Measurements from ENCODE around the gene ZBTB12. TPM values are rescaled to one million over a fixed set of nuclear protein-coding genes. Genes with fewer than 3 reads are reported as not detected.

Gene ZBTB12, protein sequence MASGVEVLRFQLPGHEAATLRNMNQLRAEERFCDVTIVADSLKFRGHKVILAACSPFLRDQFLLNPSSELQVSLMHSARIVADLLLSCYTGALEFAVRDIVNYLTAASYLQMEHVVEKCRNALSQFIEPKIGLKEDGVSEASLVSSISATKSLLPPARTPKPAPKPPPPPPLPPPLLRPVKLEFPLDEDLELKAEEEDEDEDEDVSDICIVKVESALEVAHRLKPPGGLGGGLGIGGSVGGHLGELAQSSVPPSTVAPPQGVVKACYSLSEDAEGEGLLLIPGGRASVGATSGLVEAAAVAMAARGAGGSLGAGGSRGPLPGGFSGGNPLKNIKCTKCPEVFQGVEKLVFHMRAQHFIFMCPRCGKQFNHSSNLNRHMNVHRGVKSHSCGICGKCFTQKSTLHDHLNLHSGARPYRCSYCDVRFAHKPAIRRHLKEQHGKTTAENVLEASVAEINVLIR
- total RNA-seq (0.20 TPM), polyA plus RNA-seq (not detected)

DNA sequence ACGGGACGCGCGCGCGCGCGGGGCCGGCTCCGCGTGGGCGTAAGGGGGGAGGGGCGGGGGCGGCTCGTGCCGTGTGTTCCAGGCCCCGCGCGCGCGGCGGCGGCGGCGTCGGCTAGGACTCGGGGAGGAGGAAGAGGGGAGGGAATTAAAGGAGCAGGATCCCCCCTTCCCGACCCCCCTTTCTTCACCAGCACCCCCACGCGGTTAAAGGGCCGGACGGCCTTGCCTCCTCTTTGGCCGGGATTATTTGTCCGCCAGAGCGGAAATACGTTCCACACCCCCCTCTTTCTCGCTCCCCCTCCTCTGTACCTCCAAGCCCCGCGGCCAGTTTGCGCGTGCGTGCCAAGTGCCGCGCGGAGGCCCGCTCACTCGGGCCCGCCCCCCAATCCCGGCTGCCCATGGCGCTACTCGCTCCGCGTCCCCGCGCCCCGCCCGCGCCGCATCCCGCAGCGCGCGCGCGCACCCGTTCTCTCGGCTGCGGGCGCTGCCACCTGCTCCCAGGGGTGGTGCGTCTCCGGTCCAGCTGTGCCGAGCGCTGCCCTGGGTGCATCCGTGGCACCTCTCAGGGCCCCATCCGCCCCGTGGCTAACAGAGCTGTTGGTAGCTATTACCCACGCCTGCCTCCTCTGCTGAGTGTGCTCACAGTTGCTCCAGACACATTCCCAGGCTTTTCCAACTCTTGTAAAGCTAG lies at the start of gene ZBTB12:
TSS of gene ZBTB12 (minus strand) at position 134 of the 691 bp plus-strand sequence. CDS start 781 bp downstream, outside the sequence.
- peaks cover 0 to 32% (median 21%) of the 10 kb centered on the region in 4 donors for H3K4me1 Mint-ChIP-seq
- peak within 1 kb of the TSS; percentile 80 to 92 (median 89) for H3K4me3 Mint-ChIP-seq
- H3K9me3 Mint-ChIP-seq = peaks cover 0 to 2% (median 0%) of the 10 kb centered on the region in 7 donors
- peaks cover 3% of the 10 kb centered on the region for H3K27me3 ChIP-seq (ENCODE audit: control insufficient read depth, insufficient read depth, low read length)
- DNase-seq (peak; percentile 80 to 84 (median 82)), ATAC-seq (ENCODE audit: low read depth in 2 of 2) (peak; percentile 52 to 56)
- peak within 1 kb of the TSS; percentile 63 for H3K27ac ChIP-seq (ENCODE audit: insufficient read depth, low read length, poor library complexity, severe bottlenecking)
- H3K27ac Mint-ChIP-seq = peak within 1 kb of the TSS; percentile 52 to 87 (median 87)
- no peaks in the 10 kb centered on the region for H3K9me3 ChIP-seq (ENCODE audit: control insufficient read depth in 2 of 2, low read length in 2 of 2)
- H3K4me3 ChIP-seq (ENCODE audit: low read depth, low read length) = peak within 1 kb of the TSS; percentile 66
- no peaks in the 10 kb centered on the region for H3K36me3 ChIP-seq (ENCODE audit: control insufficient read depth, insufficient read depth, low read length)
- peaks cover 34% of the 10 kb centered on the region for H3K4me1 ChIP-seq (ENCODE audit: control insufficient read depth, insufficient read depth, low read length, poor library complexity, severe bottlenecking)
- peaks cover 15% of the 10 kb centered on the region for H3K27me3 Mint-ChIP-seq
- no peaks in the 10 kb centered on the region for H3K36me3 Mint-ChIP-seq

DNA sequence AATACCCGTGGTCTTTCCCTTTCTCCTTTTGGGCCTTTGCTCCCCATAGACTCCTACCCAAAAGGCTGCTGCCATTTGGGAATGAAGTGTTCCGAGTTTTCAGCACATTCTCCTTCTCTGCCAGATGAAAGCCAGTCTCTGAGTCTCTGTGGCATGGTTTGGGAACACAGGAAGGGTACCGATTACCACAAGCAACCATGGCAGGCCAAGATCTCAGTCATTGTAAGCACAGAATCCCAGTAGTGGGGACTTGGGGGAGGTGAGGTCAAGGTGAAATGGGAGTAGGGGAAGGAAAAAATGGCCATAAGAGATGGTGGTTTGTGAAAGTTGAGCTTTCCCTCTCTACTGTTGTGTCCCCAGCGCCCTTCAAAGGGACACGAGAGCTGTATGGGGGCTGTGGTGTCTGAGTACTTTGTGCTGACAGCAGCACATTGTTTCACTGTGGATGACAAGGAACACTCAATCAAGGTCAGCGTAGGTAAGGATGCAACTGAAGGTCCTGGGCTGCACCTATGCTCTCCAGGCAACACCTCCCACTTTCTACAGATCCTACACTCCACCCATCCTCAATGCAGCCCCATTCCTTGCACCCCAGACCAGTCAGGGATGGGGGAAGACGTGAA lies 48.2 kb upstream of the ZBTB12 start:
- no peak overlapping the region for H3K27ac ChIP-seq (ENCODE audit: insufficient read depth, low read length, poor library complexity, severe bottlenecking)
- Mint-ChIP-seq H3K36me3 (peaks cover 28% of the 10 kb centered on the region), H3K27ac (peak overlapping the region; percentile 62 to 76 (median 62)), H3K27me3 (peaks cover 8% of the 10 kb centered on the region), H3K9me3 (peaks cover 0 to 2% (median 0%) of the 10 kb centered on the region in 7 donors), H3K4me3 (no peak overlapping the region), H3K4me1 (peaks cover 0 to 8% (median 2%) of the 10 kb centered on the region in 4 donors)
- ATAC-seq (ENCODE audit: low read depth in 2 of 2) (no peak), DNase-seq (no peak)
- H3K4me3 ChIP-seq (ENCODE audit: low read depth, low read length) = no peak overlapping the region
- H3K4me1 ChIP-seq (ENCODE audit: control insufficient read depth, insufficient read depth, low read length, poor library complexity, severe bottlenecking) = no peaks in the 10 kb centered on the region
- no peaks in the 10 kb centered on the region for H3K27me3 ChIP-seq (ENCODE audit: control insufficient read depth, insufficient read depth, low read length)
- no peaks in the 10 kb centered on the region for H3K9me3 ChIP-seq (ENCODE audit: control insufficient read depth in 2 of 2, low read length in 2 of 2)
- H3K36me3 ChIP-seq (ENCODE audit: control insufficient read depth, insufficient read depth, low read length) = peaks cover 31% of the 10 kb centered on the region

DNA sequence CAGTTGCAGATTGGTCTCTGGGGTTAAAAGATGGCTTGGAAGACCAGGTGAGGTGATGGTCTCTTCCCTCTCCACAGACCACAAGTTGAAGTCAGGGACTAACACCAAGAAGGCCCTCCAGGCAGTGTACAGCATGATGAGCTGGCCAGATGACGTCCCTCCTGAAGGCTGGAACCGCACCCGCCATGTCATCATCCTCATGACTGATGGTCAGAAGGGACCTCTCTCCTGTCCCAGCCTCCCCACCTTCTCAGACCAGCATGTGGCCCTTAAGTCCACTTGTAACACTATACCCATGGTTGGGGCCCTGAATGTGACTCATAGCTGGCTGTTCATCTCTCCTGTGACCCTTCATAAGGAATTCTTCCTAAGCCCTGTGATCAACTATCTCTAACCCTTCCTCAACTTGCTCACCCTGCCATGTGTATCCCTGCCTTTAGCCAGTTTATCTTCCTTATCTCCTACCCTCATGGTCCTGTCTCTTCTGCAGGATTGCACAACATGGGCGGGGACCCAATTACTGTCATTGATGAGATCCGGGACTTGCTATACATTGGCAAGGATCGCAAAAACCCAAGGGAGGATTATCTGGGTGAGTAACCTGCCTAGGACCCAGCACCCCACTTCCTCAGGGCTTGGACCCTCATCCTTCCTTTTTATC lies 47.0 kb upstream of the ZBTB12 start:
- H3K27ac ChIP-seq (ENCODE audit: insufficient read depth, low read length, poor library complexity, severe bottlenecking) = no peak overlapping the region
- no peak overlapping the region for H3K4me3 ChIP-seq (ENCODE audit: low read depth, low read length)
- H3K27me3 ChIP-seq (ENCODE audit: control insufficient read depth, insufficient read depth, low read length) = no peaks in the 10 kb centered on the region
- Mint-ChIP-seq H3K4me3 (no peak overlapping the region), H3K27ac (peak overlapping the region in 1 of 3 donors; percentile 62), H3K4me1 (peaks cover 0 to 8% (median 2%) of the 10 kb centered on the region in 4 donors), H3K9me3 (peaks cover 0 to 2% (median 0%) of the 10 kb centered on the region in 7 donors), H3K36me3 (peaks cover 17% of the 10 kb centered on the region), H3K27me3 (peaks cover 18% of the 10 kb centered on the region)
- no peaks in the 10 kb centered on the region for H3K4me1 ChIP-seq (ENCODE audit: control insufficient read depth, insufficient read depth, low read length, poor library complexity, severe bottlenecking)
- DNase-seq = no peak
- no peak for ATAC-seq (ENCODE audit: low read depth in 2 of 2)
- peaks cover 20% of the 10 kb centered on the region for H3K36me3 ChIP-seq (ENCODE audit: control insufficient read depth, insufficient read depth, low read length)
- no peaks in the 10 kb centered on the region for H3K9me3 ChIP-seq (ENCODE audit: control insufficient read depth in 2 of 2, low read length in 2 of 2)

DNA sequence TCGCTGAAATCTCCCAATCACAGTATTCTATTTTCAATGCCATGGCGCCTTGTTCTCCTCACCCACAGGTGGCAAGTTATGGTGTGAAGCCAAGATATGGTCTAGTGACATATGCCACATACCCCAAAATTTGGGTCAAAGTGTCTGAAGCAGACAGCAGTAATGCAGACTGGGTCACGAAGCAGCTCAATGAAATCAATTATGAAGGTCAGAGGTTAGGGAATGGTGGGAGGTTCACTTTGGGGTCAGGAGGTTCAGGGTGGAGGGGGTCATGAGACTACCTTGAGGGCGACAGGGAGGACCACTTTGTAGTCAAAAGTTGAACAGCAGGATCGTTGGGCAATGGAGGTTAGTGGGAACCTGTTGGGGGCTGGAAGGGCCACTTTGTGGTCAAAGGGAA lies 46.4 kb upstream of the ZBTB12 start:
- H3K9me3 Mint-ChIP-seq = peaks cover 0 to 2% (median 0%) of the 10 kb centered on the region in 7 donors
- H3K4me3 Mint-ChIP-seq = no peak overlapping the region
- H3K36me3 Mint-ChIP-seq = peaks cover 11% of the 10 kb centered on the region
- H3K9me3 ChIP-seq (ENCODE audit: control insufficient read depth in 2 of 2, low read length in 2 of 2) = no peaks in the 10 kb centered on the region
- no peak overlapping the region for H3K27ac ChIP-seq (ENCODE audit: insufficient read depth, low read length, poor library complexity, severe bottlenecking)
- no peaks in the 10 kb centered on the region for H3K4me1 ChIP-seq (ENCODE audit: control insufficient read depth, insufficient read depth, low read length, poor library complexity, severe bottlenecking)
- H3K27me3 Mint-ChIP-seq = peaks cover 21% of the 10 kb centered on the region
- peaks cover 0 to 8% (median 2%) of the 10 kb centered on the region in 4 donors for H3K4me1 Mint-ChIP-seq
- peaks cover 14% of the 10 kb centered on the region for H3K36me3 ChIP-seq (ENCODE audit: control insufficient read depth, insufficient read depth, low read length)
- H3K27me3 ChIP-seq (ENCODE audit: control insufficient read depth, insufficient read depth, low read length) = no peaks in the 10 kb centered on the region
- no peak for ATAC-seq (ENCODE audit: low read depth in 2 of 2)
- DNase-seq = no peak
- no peak overlapping the region for H3K4me3 ChIP-seq (ENCODE audit: low read depth, low read length)
- peak overlapping the region in 2 of 3 donors; percentile 25 to 62 for H3K27ac Mint-ChIP-seq

DNA sequence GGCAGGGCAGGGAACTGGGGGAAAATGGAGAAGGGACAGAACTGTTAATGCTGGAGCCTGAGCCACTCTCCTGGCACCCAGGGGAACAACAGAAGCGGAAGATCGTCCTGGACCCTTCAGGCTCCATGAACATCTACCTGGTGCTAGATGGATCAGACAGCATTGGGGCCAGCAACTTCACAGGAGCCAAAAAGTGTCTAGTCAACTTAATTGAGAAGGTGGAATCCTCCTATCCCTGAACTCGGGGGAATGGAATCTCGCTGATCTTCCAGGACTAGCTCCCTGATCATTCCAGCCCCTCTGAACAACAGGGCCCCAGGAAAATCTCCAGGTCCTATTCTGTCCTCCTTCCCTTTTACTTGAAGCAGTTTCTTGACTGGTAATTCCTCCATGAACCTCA lies 46.0 kb upstream of the ZBTB12 start:
- no peak overlapping the region for H3K4me3 ChIP-seq (ENCODE audit: low read depth, low read length)
- no peak overlapping the region for H3K27ac ChIP-seq (ENCODE audit: insufficient read depth, low read length, poor library complexity, severe bottlenecking)
- no peak overlapping the region for H3K4me3 Mint-ChIP-seq
- H3K27me3 ChIP-seq (ENCODE audit: control insufficient read depth, insufficient read depth, low read length) = no peaks in the 10 kb centered on the region
- peaks cover 0 to 4% (median 1%) of the 10 kb centered on the region in 4 donors for H3K4me1 Mint-ChIP-seq
- peaks cover 7% of the 10 kb centered on the region for H3K36me3 Mint-ChIP-seq
- peaks cover 0 to 2% (median 0%) of the 10 kb centered on the region in 7 donors for H3K9me3 Mint-ChIP-seq
- H3K27ac Mint-ChIP-seq = peak overlapping the region in 2 of 3 donors; percentile 25 to 54
- no peaks in the 10 kb centered on the region for H3K9me3 ChIP-seq (ENCODE audit: control insufficient read depth in 2 of 2, low read length in 2 of 2)
- ATAC-seq (ENCODE audit: low read depth in 2 of 2) (no peak), DNase-seq (no peak)
- peaks cover 21% of the 10 kb centered on the region for H3K27me3 Mint-ChIP-seq
- no peaks in the 10 kb centered on the region for H3K4me1 ChIP-seq (ENCODE audit: control insufficient read depth, insufficient read depth, low read length, poor library complexity, severe bottlenecking)
- H3K36me3 ChIP-seq (ENCODE audit: control insufficient read depth, insufficient read depth, low read length) = peaks cover 12% of the 10 kb centered on the region

DNA sequence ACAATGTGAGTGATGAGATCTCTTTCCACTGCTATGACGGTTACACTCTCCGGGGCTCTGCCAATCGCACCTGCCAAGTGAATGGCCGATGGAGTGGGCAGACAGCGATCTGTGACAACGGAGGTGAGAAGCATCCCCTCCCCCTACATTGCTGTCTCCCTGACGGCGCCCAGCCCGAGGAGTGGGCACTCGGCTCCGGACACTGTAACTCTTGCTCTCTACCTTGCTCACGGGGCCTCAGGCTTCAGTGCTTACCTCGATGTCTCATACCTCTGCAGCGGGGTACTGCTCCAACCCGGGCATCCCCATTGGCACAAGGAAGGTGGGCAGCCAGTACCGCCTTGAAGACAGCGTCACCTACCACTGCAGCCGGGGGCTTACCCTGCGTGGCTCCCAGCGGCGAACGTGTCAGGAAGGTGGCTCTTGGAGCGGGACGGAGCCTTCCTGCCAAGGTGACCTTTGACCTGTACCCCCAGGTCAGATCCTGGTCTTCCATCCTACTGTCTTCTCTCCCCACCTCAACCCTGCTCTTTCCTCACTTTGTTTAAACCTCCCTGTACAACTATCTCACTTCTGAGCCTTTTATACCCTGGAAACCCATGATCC lies 45.3 kb upstream of the ZBTB12 start:
- no peak for ATAC-seq (ENCODE audit: low read depth in 2 of 2)
- no peak overlapping the region for H3K27ac Mint-ChIP-seq
- no peak for DNase-seq

More for the DNA sequence above, 45.3 kb upstream of the ZBTB12 start:
- Histone ChIP-seq H3K4me3 (ENCODE audit: low read depth, low read length) (no peak overlapping the region), H3K27ac (ENCODE audit: insufficient read depth, low read length, poor library complexity, severe bottlenecking) (no peak overlapping the region), H3K9me3 (ENCODE audit: control insufficient read depth in 2 of 2, low read length in 2 of 2) (no peaks in the 10 kb centered on the region), H3K27me3 (ENCODE audit: control insufficient read depth, insufficient read depth, low read length) (no peaks in the 10 kb centered on the region), H3K4me1 (ENCODE audit: control insufficient read depth, insufficient read depth, low read length, poor library complexity, severe bottlenecking) (no peaks in the 10 kb centered on the region), H3K36me3 (ENCODE audit: control insufficient read depth, insufficient read depth, low read length) (peaks cover 10% of the 10 kb centered on the region)
- H3K4me3 Mint-ChIP-seq = no peak overlapping the region
- H3K4me1 Mint-ChIP-seq = no peaks in the 10 kb centered on the region
- peaks cover 21% of the 10 kb centered on the region for H3K27me3 Mint-ChIP-seq
- peaks cover 0 to 4% (median 0%) of the 10 kb centered on the region in 7 donors for H3K9me3 Mint-ChIP-seq
- H3K36me3 Mint-ChIP-seq = peaks cover 4% of the 10 kb centered on the region

Measured in CD4-positive, CD25-positive, alpha-beta regulatory T cell (primary cell).